HUDEP-2 (cell line): ENCODE measurements around the gene DEFB121.
"Not testable (repeated sequence)": the region's sequence is repeated elsewhere in the genome, so short reads cannot be mapped to it uniquely, and the experiment has no call there.

ENCODE experiments used
- DNase-seq, 76 experiments: peaks; one replicate each; lab custom pipeline; 2025; ENCODE audit not compliant: unreplicated experiment in 76 of 76; lab: John Stamatoyannopoulos, UW

DEFB121 gene

GRCh38 chr20:31364272-31364671, 41.7 kb downstream of the DEFB121 start:
- not testable (repeated sequence) for DNase-seq

- DNase-seq: no peak
These were observed 42.7 kb downstream of the DEFB121 start for GRCh38 chr20:31363295-31363694.

DNA sequence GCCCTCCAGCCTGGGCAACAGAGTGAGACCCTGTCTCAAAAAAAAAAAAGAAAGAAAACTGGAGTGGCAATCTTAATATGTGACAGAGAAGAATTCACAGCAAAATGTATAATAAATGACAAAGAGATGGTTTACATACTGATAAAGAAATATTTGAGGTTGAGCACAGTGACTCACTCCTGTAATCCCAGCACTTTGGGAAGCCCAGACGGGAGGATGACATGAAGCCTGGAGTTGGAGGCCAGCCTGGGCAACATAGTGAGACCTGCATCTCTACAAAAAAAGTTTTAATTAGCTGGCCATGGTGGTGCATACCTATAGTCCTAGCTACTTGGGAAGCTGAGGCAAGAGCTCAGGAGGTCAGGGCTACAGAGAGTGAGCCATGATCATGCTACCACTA, 50.0 kb downstream of the DEFB121 start:
- no peak for DNase-seq
